ENCODE measurements around the gene ABCB8. TPM values are rescaled to one million over a fixed set of nuclear protein-coding genes. Genes with fewer than 3 reads are reported as not detected.

The ABCB8 gene
- 10 to 100 TPM; 12.4 to 28.3 TPM for total RNA-seq
- 10 to 100 TPM; 16.7 to 30.2 TPM for polyA plus RNA-seq

GRCh38 chr7:151028131-151028947, at the start of gene ABCB8:
Gene ABCB8 (plus strand): TSS chr7:151028450. CDS start chr7:151028516, 66 bp downstream.
- H3K9me3 ChIP-seq (ENCODE audit: control insufficient read depth in 4 of 4, low read length in 3 of 4) = no peaks in the 10 kb centered on the region
- peak within 1 kb of the TSS; percentile 84 to 95 (median 86) for H3K4me3 ChIP-seq (ENCODE audit: low read depth in 1 of 3, low read length in 3 of 3)
- no peaks in the 10 kb centered on the region for H3K27me3 ChIP-seq (ENCODE audit: control insufficient read depth in 4 of 4, insufficient read depth in 4 of 4, low read length in 3 of 4)
- DNase-seq (ENCODE audit: low spot score) = peak; percentile 98
- H3K36me3 ChIP-seq (ENCODE audit: control insufficient read depth in 4 of 4, insufficient read depth in 3 of 4, low read depth in 1 of 4, low read length in 3 of 4) = no peaks in the 10 kb centered on the region
- TF ChIP-seq EGR1 (IDR thresholded peaks at IDR 0.05; ENCODE audit: low read depth in 2 of 2) (no peak), RAD21 (IDR thresholded peaks at IDR 0.05) (peak; percentile 72 to 80), YY1 (IDR thresholded peaks at IDR 0.05) (peak; percentile 89), JUND (IDR thresholded peaks at IDR 0.05) (no peak), RXRA (IDR thresholded peaks at IDR 0.05) (peak; percentile 52 to 82), TAF1 (conservative IDR thresholded peaks at IDR 0.05) (no peak), NR2F2 (IDR thresholded peaks at IDR 0.05) (peak; percentile 55), SP1 (IDR thresholded peaks at IDR 0.05) (peak; percentile 97), GABPA (IDR thresholded peaks at IDR 0.05 in 1 of 2, conservative IDR thresholded peaks at IDR 0.05 in 1 of 2) (peak in 1 of 2 donors; percentile 84), CTCF (IDR thresholded peaks at IDR 0.05; ENCODE audit: low read depth, low read length, missing input control) (peak; percentile 57)
- TF ChIP-seq, protein P1, sequence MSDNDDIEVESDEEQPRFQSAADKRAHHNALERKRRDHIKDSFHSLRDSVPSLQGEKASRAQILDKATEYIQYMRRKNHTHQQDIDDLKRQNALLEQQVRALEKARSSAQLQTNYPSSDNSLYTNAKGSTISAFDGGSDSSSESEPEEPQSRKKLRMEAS (IDR thresholded peaks at IDR 0.05) = peak; percentile 79
- TF ChIP-seq, protein P2, sequence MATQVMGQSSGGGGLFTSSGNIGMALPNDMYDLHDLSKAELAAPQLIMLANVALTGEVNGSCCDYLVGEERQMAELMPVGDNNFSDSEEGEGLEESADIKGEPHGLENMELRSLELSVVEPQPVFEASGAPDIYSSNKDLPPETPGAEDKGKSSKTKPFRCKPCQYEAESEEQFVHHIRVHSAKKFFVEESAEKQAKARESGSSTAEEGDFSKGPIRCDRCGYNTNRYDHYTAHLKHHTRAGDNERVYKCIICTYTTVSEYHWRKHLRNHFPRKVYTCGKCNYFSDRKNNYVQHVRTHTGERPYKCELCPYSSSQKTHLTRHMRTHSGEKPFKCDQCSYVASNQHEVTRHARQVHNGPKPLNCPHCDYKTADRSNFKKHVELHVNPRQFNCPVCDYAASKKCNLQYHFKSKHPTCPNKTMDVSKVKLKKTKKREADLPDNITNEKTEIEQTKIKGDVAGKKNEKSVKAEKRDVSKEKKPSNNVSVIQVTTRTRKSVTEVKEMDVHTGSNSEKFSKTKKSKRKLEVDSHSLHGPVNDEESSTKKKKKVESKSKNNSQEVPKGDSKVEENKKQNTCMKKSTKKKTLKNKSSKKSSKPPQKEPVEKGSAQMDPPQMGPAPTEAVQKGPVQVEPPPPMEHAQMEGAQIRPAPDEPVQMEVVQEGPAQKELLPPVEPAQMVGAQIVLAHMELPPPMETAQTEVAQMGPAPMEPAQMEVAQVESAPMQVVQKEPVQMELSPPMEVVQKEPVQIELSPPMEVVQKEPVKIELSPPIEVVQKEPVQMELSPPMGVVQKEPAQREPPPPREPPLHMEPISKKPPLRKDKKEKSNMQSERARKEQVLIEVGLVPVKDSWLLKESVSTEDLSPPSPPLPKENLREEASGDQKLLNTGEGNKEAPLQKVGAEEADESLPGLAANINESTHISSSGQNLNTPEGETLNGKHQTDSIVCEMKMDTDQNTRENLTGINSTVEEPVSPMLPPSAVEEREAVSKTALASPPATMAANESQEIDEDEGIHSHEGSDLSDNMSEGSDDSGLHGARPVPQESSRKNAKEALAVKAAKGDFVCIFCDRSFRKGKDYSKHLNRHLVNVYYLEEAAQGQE (IDR thresholded peaks at IDR 0.05) = peak; percentile 11
- under 1% methylated on average over 53 of the region's 53 CpGs for WGBS
- H3K9ac ChIP-seq (ENCODE audit: low read depth in 1 of 2, low read length in 2 of 2) = peak within 1 kb of the TSS; percentile 30 to 60
- peaks cover 5 to 10% (median 8%) of the 10 kb centered on the region in 4 donors for H3K4me1 ChIP-seq (ENCODE audit: control insufficient read depth in 4 of 4, insufficient read depth in 4 of 4, low read length in 3 of 4)
- H3K27ac ChIP-seq (ENCODE audit: low read depth in 1 of 2, low read length in 2 of 2) = peak within 1 kb of the TSS; percentile 78 to 80

- H3K4me1 ChIP-seq (ENCODE audit: control insufficient read depth in 4 of 4, insufficient read depth in 4 of 4, low read length in 3 of 4) = peaks cover 0 to 19% (median 7%) of the 10 kb centered on the region in 4 donors
- no peak overlapping the region for H3K27ac ChIP-seq (ENCODE audit: low read depth in 1 of 2, low read length in 2 of 2)
- peaks cover 0 to 12% (median 5%) of the 10 kb centered on the region in 4 donors for H3K27me3 ChIP-seq (ENCODE audit: control insufficient read depth in 4 of 4, insufficient read depth in 4 of 4, low read length in 3 of 4)
Observed at GRCh38 chr7:150979713-150980390, 48.4 kb upstream of the ABCB8 start.

More at GRCh38 chr7:150979713-150980390, 48.4 kb upstream of the ABCB8 start:
- TF ChIP-seq HNF4G (IDR thresholded peaks at IDR 0.05) (no peak), YY1 (IDR thresholded peaks at IDR 0.05) (no peak), FOXA2 (IDR thresholded peaks at IDR 0.05) (no peak), GABPA (IDR thresholded peaks at IDR 0.05 in 1 of 2, conservative IDR thresholded peaks at IDR 0.05 in 1 of 2) (no peak), ATF3 (IDR thresholded peaks at IDR 0.05) (no peak), RAD21 (IDR thresholded peaks at IDR 0.05) (no peak), JUND (IDR thresholded peaks at IDR 0.05) (no peak), FOXA1 (IDR thresholded peaks at IDR 0.05) (no peak), TAF1 (conservative IDR thresholded peaks at IDR 0.05) (no peak), RXRA (IDR thresholded peaks at IDR 0.05) (no peak), CTCF (IDR thresholded peaks at IDR 0.05; ENCODE audit: low read depth, low read length, missing input control) (no peak)
- TF ChIP-seq, protein P2 (IDR thresholded peaks at IDR 0.05) = no peak
- Histone ChIP-seq H3K9ac (ENCODE audit: low read depth in 1 of 2, low read length in 2 of 2) (no peak overlapping the region), H3K4me3 (ENCODE audit: low read depth in 1 of 3, low read length in 3 of 3) (no peak overlapping the region), H3K9me3 (ENCODE audit: control insufficient read depth in 4 of 4, low read length in 3 of 4) (no peaks in the 10 kb centered on the region), H3K36me3 (ENCODE audit: control insufficient read depth in 4 of 4, insufficient read depth in 3 of 4, low read depth in 1 of 4, low read length in 3 of 4) (no peaks in the 10 kb centered on the region)
- no peak for DNase-seq (ENCODE audit: low spot score)
- WGBS = 48% methylated on average over 7 of the region's 7 CpGs

Data from liver (tissue), 9 donors.